Embryonic facial prominence (tissue), 1 donor: ENCODE measurements around the gene EPS8L3.
"Not testable (repeated sequence)": the region's sequence is repeated elsewhere in the genome, so short reads cannot be mapped to it uniquely, and the experiment has no call there.

ENCODE experiments used
- DNase-seq: peaks from one replicate; pipeline ENCODE4 v3.0.0-alpha.2; 2016; ENCODE audit errors: extremely low spot score

Gene EPS8L3, protein sequence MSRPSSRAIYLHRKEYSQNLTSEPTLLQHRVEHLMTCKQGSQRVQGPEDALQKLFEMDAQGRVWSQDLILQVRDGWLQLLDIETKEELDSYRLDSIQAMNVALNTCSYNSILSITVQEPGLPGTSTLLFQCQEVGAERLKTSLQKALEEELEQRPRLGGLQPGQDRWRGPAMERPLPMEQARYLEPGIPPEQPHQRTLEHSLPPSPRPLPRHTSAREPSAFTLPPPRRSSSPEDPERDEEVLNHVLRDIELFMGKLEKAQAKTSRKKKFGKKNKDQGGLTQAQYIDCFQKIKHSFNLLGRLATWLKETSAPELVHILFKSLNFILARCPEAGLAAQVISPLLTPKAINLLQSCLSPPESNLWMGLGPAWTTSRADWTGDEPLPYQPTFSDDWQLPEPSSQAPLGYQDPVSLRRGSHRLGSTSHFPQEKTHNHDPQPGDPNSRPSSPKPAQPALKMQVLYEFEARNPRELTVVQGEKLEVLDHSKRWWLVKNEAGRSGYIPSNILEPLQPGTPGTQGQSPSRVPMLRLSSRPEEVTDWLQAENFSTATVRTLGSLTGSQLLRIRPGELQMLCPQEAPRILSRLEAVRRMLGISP

DNA sequence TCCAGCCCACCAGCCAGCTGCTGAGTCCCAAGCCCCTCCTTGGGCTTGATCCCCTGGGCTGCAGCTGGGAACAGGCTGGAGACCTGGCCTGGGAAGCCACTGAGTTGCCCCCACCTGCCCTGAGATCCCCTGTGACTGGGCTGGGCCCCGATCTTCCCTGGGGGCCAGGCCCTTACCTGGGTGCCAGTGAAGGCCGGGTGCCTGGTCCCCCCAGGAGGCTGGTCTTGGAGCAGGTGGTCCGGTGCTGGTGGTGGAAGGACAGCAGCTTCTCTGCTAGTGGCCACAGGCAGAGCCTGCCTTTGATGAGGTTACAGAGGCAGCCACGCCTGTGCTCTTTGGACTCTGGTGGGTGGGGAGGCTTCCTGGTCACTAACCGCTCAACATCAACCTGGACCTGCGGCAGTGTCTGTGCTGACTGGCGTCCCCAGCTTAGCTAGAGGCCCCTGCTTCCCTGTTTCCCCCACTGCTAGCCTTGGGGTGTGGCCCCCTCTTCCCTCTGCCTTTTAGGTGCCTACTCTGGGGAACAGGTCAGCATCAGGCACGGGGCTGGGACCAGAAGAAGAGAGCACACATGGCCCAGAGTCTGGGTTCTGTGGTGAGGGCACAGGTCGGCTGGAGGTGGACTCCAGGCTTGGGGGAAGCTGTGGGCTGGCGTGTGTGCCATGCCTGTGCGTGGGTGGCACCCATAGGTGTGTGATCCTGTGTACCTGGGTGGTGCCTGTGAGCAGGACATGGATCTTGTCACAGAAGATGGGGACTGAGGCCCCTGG is at the start of gene EPS8L3:
Gene EPS8L3, minus strand, starts transcription at position 278 of the 770 bp plus-strand sequence. CDS start 2,174 bp downstream, outside the sequence.
- no peak for DNase-seq

- DNase-seq: no peak
Observed at GRCh38 chr1:109812691-109813393, 49.1 kb upstream of the EPS8L3 start.

GRCh38 chr1:109808703-109809102 is 45.0 kb upstream of the EPS8L3 start:
- no peak for DNase-seq

DNA sequence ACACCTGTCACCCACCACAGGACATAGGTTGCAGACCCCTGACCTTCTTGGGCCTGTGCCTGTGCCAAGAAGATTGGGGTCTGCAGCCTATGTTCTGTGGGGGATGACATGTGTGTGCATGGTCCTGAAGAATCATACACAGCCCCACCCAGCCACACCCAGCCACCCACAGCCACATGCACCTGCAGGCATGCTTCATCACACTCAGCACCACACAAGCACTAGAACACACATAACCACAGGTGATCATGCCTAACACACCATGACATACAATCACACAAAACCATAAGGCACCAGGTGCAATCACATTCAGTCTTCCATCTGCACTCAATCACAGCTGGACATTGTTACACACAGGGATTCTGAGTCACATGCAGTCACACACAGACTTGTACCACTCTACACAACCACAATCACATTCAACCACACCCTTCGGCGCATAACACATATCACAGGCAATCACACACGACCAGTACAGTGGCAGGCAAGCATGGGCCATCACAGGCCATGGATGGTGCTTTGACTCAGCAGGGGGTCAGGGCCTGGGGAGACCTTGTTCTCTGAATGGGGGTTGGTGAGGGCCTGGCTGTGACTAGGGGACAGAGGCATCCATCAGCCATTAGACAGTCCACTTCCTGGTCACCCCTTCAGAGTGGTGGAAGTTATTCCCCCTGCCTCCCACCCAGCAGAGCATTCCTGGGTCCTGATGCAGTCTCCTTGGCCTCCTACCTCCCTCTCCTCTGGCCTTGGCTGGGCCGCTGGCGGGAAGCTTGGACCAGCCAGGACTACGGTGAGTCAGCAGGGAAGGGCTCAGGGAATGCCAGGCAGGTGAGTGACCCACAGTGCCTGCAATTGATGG is 44.3 kb upstream of the EPS8L3 start:
- no peak for DNase-seq

- DNase-seq: no peak
Observed at GRCh38 chr1:109807402-109807801, 43.7 kb upstream of the EPS8L3 start.

DNA sequence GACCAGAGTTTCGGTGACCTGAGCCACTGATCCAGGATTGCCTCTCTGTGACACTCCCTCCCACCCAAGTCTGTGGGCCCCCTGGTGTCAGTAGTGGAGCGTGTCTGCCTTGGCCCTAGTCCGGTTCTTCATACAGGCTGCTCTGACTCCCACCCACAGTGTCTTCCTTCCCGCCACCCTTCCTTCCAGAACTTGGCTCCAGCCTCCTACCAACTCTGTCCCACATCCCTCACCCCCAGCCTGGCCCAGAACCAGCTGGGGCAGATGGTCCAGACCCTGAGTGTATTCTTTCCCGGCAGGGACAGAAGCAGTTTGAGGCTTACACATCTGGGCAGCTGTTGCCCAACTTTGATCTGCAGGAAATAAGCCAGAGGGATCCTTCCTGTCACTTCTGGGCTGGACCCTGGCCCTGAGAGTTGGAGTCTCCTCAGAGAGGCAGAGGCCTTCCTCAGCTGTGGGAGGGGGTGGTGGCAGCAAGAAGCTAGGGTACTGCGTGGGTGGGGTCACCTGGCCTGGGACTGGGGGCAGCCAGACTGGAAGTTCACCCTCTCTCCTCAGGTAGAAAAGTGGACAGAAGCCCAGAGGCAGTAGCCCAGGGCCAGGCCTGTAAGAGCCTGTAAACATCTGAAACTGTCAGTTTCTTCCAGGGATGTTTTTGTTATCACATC is 43.1 kb upstream of the EPS8L3 start:
- DNase-seq: no peak

- DNase-seq: no peak
Observed at GRCh38 chr1:109805486-109806165, 41.9 kb upstream of the EPS8L3 start.

- no peak for DNase-seq
Observed at GRCh38 chr1:109804660-109805059, 40.9 kb upstream of the EPS8L3 start.

DNA sequence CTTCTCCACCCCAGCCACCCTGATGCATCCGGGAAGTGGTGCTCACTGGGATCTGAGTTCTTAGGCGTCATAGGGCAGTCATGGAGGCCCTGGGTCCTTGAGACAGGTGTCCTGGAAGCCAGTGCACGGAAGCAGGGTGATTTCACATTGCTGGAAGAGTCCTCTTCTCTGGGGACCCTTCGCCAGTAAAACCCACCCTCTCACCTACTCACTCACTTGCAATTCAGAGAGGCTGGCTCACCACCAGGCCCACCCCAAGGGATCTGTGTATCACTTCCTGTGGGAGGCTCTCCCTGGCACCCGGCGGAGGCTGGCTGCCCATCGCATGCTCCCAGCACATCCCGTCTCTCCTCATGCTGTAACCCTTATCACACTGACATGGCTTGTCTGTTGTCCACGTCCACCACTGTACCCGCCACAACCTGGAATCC is 40.2 kb upstream of the EPS8L3 start:
- DNase-seq: no peak

- no peak for DNase-seq
Observed at GRCh38 chr1:109802901-109803561, 39.3 kb upstream of the EPS8L3 start.

DNA sequence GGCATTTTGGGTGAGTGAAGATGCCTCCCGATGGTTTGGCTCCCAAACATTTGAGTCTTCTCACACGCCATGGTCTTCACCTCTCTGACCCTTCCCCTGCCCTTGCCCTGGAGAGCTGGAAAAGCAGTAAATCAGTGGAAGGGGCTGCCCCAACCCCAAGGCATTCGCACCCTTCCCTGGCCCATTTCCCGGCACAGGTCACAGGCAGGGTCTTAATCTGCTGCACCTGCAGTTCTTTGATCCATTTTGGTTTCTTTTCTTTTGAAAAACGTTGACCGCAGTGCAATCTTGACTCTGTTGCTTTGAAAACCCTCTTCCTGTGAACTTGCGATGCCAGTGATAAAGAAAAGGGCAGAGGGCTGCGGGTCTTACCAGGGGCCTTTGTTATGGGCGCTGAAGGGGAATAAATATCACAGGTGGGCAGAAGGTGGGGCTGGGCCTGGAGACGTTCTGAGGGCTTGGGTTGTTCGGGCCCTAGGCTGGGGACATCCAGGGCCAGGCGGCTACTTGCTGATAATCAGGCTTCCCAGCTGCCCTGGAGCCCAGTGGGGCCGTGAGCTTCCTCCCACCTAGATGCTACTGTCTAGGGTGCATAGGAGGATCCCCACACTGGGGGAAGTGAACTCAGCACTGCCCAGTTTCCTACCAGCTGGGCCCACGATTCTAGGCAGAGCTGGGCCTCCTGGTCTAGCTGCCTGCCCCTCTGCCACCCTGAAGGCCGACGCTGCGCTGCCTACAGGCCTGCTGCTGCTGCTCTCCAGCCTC is 38.6 kb upstream of the EPS8L3 start:
- DNase-seq: no peak

GRCh38 chr1:109801791-109802135 is 38.0 kb upstream of the EPS8L3 start:
- no peak for DNase-seq

DNA sequence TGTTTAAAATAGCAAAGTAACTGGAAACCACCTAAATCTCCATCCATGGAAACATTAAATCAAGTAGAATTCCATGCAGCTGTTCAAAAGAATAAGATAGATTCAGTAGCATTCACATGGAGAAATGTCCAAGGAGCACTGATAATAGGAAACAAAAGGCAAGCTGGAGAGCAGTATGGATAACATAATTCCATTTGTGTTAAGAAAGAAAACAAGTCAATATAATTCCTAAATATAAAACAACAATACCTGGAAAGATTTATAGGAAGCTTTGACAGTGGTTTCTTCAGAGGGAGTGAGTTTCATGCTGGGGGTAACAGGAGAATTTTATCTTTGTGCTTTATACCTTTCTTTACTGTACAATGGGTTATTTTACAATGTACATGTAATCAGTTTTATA is 36.6 kb upstream of the EPS8L3 start:
- DNase-seq: no peak

DNA sequence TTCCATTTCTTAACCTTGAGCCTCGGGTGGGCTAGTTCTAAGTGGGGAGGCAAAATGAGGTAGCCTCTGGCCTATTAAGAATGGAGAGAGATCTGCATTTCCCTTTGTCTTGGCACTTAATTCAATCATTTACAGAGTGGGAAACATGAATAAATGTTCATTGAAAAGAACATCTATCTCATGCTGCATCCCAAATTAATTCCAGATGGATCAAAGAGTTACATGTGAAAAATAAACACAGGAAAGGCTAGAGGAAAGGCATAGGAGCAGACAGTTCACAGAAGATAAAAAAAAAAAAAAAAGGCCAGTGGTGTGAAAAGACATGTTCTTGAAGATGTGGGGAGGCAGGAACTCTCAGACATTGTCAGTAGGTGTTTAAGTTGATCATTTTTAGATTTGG is 35.7 kb upstream of the EPS8L3 start:
- no peak for DNase-seq

DNA sequence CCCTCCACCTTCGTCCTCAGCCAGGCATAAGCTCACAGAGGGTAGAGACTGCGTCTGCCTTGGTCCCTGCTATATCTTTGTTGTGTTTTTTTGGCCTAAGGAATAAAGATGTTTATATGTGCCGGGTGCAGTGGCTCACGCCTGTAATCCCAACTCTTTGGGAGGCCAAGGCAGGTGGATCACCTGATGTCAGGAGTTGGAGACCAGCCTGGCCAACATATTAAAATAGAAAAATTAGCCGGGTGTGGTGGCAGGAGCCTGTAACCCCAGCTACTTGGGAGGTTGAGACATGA is 33.5 kb upstream of the EPS8L3 start:
- not testable (repeated sequence) for DNase-seq

GRCh38 chr1:109796484-109797302 is 33.0 kb upstream of the EPS8L3 start:
- no peak for DNase-seq

DNA sequence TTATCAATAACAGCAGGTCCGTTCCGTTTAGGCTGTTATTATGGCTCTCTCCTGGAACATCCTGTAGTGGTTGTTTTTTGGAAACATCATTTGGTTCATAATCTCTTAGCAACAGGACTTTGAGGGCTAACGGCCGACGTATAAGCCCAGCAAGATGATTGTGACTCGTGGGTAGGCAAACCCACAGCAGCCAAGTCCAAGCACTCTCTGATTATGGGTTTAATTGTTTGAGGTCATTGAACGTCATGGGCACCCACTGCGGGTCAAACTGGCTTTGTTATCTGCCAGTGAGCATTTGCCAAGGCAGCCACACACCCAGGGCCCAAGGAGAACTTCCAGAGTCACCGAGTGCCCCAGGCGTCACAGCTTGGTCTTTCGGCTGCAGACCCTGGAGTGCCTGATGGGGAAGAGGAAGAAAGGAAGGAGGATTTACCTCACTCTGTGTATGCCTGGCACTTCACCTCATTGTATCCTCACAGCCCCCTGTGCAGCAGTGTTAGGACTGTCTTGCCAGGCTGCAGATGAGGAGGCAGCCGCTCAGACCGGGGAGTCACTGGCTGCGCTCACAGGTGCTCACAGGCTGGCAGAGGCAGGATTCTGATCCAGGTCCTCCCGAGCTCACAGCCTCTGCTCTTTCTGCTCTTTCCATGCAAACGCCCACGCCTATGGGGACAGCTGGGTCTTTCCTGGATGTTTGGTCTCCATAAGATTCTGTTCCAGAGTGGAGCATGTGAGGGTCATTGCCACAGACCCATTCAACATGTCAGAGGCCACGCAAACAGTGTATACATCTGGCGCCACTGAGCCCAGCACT is 30.8 kb upstream of the EPS8L3 start:
- no peak for DNase-seq
